NCI-H510A (cell line): ENCODE data around the gene SVIL.
"Not testable (repeated sequence)": the region's sequence is repeated elsewhere in the genome, so short reads cannot be mapped to it uniquely, and the experiment has no call there.

Source experiments
- DNase-seq: peaks from one replicate; lab custom pipeline; 2025; lab: John Stamatoyannopoulos, UW

Gene SVIL

DNA sequence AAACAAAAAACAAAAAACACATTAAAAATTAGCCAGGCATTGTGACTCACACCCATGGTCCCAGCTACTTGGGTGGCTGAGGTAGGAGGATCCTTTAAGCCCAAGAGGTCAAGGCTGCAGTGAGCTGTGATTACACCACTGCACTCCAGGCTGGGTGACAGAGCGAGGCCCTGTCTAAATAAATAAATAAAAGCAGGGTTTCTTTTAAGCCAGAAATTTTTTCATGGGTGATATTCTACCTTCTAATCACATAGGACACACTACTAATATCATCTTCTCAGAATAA lies 14.2 kb upstream of the SVIL start:
- DNase-seq: no peak

GRCh38 chr10:29648114-29648982 lies 13.6 kb upstream of the SVIL start:
- DNase-seq: no peak

DNA sequence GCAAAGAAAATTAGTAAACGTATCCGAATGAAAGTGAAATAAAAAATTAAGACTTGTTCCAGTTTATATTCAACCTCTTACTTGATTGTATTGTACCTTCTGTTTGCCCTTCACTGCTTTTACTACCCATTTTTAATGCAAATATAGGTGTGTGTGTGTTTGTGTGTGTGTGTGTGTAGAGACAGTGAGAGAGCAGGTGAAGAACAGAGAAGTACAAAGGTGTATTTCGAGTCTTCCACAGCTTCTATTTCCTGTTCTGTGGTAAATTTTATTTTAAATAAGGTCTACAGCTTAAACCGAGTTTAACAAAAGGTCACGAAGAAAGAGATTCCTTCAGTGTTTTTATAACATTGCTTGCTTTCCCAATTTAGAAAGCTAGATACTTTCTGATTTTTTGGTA lies 12.7 kb upstream of the SVIL start:
- no peak for DNase-seq

DNA sequence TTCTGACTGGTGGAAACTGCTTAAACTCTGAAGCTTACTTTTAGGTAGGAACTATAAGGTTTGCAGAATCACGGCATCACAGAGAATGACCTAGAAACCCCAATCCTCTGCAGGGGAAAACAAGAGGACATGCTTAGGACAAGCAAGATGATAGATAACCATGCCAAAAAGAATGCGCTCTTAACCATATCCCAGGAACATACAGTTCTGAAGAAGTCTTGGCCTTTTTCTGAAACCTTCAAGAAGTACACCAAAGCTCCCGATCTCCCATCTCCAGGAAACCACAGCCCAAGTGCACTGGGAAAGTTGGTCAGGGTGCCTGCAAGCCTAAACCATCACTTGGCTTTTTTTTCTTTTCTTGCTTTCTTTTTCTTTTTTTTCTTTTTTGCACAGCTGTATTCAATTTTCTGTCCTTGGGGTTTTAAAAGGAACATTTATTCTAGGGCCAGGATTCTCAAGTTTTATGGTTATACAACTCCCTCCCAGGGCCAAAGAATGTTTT lies 12.2 kb upstream of the SVIL start:
- no peak for DNase-seq

GRCh38 chr10:29646238-29646902 lies 11.6 kb upstream of the SVIL start:
- DNase-seq: no peak

DNA sequence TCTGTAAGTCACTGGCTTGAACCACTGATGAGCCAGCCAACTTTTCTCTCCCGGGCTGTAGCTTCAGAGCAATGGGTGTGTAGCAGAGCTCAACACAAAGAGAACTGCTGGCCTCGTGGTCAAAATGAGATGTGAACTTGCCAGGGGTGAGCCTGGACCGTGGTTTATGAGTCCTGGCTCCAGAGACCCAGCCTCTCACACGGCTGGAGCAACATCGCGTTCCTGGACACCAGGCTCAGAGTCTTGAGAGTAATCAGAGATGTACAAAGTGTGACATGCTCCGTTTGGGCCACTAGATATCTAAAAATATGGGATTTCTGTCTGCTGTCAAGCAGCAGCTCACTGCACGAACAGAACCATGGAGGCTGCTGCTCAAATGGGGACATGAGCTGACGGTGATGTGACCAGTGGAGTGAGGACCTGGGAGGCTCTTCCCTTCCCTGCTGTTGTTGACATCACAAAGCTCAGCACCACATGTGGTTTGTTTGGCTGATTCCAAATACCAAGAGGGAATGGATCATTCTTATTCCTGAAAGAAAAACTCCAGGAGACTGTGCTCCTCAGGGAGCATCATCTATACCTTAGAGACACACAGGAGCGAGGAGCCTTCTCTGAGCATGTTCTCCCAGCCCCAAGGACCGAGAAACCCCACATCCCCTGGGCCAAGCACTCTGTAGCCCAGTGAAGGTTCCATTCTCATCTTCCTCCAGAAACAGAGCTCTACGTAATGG lies 9.2 kb upstream of the SVIL start:
- no peak for DNase-seq

GRCh38 chr10:29642990-29643389 lies 8.2 kb upstream of the SVIL start:
- DNase-seq: no peak

DNA sequence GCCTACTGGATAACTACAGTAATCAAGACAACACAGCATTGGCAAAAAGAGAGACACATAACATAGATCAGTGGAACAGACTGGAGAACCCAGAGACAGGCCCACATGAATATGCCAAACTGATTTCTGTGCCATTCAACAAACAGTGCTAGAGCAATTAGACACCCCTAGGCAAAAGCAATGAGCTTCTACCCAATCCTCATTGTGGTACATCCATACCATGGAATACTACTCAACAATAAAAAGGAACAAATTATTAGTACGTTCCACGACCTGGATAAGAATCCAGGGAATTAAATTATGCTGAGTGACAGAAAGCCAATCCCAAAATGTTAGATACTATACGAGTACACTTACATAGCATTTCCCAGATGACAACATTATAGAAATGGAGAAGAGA lies 2.8 kb upstream of the SVIL start:
- no peak for DNase-seq

DNA sequence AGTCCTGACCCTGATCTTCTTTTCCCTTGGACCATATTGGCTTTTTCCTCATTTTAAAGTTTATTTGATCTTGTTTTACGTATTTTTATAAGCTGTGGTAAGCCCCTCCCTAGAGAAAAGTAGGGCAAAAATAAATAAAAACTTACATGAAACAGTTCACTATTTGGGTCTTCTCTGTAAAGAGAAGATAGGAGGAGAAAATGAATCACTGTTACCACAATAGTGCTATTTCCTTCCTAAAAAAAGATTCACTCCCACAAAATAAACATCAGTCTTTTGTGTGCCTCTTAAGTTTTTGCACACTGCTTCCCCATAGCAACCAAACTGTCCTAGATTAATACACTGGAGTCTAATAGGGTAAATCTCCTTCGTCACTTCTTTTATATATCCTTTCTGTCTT lies 1.4 kb upstream of the SVIL start:
- DNase-seq: no peak

- DNase-seq: no peak
These were observed 957 bp upstream of the SVIL start for GRCh38 chr10:29635711-29636144.

DNA sequence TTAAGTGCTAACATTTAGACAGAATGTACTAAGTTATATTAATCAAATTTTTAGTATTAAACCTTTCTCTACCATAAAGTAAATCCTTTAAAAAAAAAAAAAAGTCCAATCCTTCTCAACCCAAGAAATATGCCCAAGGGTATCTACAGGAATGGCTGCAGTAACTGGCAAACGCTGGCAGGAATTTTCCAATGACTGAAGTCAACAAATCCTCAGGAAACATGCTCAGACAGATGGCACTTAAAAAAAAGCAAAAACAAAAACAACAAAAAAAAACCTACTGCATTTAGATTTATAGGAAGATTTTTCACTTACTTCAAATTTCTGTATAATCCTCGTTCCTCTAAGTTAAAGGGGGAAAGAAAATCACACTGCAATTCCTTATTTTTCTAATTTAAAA lies 666 bp downstream of the SVIL start:
- DNase-seq: no peak

GRCh38 chr10:29631049-29631339 lies 3.8 kb downstream of the SVIL start:
- no peak for DNase-seq

DNA sequence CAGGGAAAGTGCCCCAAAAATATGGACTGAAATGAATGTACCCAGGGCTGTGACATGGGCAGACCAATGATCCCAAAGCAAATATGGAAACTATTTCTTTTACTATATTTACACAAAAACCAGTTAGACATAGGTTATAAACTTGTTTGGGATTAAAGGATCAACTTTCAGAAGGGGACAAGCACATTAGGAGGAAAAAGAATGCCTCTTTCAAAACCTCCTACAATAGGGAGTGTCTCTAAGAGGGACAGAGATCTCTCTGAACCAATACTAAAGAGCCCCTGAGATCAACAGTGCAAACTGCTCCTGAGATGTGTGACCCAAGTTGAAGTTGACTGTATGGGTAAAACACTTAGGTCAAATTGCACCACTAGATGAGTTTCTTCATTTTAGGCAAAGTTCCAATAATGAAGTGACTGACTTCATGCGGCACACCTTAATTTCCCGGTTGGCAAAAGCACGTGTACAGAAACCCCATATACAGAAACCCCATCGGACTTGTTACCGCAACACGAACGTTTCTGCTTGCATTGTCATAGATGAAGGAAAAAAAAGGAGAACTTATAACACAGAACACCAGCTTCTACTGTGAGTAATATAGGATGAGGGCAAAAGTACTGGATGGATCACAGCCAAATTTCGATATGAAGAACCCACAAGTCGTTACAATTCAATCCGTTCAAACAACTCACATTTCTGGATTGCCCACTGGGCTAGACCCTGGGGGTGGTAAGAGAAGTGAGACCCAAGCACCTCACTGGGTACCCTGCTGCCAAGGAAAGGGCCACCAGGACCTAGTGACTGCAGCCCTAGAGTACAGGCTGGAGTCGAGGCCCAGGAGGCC lies 4.3 kb downstream of the SVIL start:
- DNase-seq: no peak

GRCh38 chr10:29628912-29629526 lies 5.8 kb downstream of the SVIL start:
- DNase-seq: no peak

DNA sequence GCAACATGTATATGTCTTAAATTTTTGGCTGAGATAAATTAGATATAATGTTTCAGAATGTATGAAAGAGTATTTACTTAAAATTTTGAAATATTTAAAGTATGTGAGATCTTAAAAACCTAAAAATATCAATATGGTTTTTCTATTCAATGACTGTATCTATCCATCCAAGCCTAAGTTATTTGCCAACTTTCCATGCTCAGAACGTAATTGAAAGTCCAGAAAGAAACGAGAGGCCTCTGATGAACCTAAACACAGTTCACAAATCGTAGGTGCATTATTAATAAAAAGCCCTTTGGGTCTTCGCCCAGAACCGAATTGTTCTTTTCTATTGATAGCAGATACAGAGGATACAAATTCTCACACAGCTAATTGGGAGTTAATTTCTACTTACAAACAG lies 6.5 kb downstream of the SVIL start:
- DNase-seq: no peak

- no peak for DNase-seq
These were observed 7.3 kb downstream of the SVIL start for GRCh38 chr10:29627201-29628132.

DNA sequence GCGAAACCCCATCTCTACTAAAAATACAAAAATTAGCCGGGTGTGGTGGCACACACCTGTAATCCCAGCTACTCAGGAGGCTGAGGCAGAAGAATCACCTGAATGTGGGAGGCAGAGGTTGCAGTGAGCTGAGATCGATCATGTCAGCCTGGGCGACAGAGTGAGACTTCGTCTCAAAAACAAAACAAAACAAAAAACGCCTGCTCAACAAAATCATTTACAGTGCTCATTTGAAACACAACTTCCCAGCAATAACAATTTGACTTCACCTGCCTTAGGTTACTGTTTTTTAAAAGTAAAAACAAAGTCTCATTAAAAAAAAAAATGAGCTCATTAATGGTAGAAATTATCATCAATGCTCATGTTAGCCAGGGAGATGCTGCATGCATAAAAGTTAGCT lies 10.4 kb downstream of the SVIL start:
- DNase-seq: not testable (repeated sequence)

- no peak for DNase-seq
These were observed 11.0 kb downstream of the SVIL start for GRCh38 chr10:29623797-29624196.

- DNase-seq: no peak
These were observed 12.3 kb downstream of the SVIL start for GRCh38 chr10:29622382-29622922.

GRCh38 chr10:29621161-29621560 lies 13.6 kb downstream of the SVIL start:
- DNase-seq: no peak
